ENCODE measurements around the gene ADPRHL1. TPM values are rescaled to one million over a fixed set of nuclear protein-coding genes. Genes with fewer than 3 reads are reported as not detected.

The ADPRHL1 gene
- total RNA-seq, 1 donor from 2014 or later: 442 TPM

DNA sequence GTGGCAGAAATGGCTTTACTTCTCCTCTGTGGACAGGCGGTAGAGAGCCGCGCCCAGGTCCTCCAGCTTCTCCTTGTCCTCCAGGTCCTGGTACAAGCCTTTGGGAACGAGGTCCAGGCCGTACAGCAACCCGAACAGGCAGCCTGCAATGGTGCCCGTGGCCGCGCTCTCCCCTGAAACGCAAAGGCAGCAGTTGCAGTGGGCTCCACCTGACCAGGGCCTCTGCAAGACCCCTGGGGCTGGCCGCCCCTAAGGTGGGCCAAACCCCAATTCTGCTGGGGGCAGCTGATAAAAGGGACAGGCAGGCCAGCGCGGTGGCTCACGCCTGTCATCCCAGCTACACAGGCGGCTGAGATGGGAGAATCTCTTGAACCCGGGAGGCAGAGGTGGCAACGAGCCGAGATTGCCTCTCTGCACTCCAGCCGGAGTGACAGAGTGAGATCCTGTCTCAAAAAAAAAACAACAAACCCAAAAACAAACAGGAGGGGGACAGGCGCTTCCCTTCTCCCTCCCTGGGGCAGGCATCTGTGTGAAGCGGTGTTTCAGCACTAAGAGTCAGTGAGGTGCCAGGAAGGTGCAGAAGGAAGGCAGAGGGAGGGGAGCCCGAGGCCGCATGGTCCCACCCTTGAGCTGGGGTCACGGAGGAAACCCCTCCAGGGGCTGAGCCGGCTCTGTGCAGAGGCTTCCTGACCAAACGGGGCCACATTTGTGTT lies 30.3 kb downstream of the ADPRHL1 start:
- DNase-seq (no peak), ATAC-seq (no peak)
- intact Hi-C loops (cut with micrococcal nuclease): no loop called here

DNA sequence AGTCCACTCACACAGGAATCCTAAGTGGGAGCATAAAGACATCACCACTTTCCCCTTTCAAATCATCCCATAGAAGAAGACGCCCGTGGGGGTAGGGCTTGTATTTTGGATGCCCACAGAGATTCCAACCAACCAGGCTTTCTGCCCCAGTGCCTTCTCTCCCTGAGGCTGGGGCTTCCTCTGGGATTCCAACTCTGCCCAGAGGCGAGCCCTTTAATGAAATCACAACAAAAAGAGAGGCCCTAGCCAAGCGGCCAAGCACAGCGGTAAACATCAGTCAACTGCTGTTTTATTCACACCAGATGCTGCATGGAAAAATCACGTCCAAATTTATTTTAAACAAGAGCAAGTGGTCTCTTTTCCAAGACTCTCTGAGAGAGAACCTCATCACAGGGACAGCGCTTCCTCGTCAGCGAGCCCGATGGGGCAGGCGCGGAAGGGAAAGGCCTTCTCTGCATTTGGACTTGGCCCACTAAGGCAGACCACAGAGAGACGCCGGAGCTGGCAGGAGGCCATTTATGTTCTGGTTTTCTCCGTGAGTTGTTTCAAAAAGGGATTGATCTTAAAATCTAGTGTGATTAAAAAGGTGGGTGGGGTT lies 31.5 kb downstream of the ADPRHL1 start:
- no peak for DNase-seq
- intact Hi-C loops (cut with micrococcal nuclease): no loop called here
- ATAC-seq: no peak

DNA sequence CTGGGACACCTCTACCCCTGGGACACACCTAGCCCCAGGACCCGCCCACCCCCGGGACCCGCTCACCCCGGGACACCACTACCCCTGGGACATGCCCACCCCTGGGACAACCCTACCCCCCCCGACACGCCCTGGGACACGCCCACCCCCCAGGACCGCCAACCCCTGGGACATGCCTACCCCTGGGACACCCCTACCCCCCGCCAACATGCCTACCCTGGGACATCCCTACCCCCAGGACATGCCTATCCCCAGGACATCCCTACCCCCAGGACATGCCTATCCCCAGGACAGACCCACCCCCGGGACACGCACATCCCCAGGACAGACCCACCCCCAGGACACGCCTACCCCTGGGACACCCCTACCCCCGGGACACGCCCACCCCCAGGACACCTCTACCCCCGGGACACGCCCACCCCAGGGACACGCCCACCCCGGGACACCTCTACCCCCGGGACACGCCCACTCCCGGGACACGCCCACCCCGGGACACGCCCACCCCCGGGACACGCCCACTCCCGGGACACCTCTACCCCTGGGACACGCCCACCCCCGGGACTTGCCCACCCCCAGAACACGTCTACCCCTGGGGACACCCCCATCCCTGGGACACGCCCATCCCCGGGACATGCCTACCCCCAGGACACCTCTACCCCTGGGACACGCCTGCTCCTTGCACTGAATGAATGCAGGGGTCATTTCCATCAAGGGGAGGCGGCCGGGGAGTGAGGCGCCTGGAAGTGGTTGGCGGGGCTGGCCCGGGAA lies 32.3 kb downstream of the ADPRHL1 start:
- ATAC-seq (peak; percentile 18), DNase-seq (no peak)
- intact Hi-C loops (cut with micrococcal nuclease): no loop called here

DNA sequence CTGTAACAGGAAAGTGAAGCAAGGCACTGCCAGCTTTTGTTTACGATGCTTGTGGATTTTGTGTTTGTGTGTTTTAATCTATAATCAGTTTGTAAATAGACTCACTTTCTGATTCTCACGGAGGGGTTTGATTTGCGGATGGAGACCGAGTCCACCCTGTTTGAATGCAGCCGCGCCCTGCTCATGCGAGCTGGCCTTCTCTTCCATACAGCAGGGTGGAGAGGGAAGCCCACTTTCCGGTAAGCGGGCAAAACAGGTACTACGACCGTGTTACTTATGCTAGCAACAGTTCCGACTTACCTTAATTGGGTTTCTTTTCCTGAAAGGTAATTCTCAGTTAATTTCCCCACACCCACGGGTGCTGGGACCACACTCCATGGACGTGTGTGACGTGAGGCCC lies 33.1 kb downstream of the ADPRHL1 start:
- ATAC-seq (no peak), DNase-seq (no peak)
- intact Hi-C loops (cut with micrococcal nuclease): no loop called here

DNA sequence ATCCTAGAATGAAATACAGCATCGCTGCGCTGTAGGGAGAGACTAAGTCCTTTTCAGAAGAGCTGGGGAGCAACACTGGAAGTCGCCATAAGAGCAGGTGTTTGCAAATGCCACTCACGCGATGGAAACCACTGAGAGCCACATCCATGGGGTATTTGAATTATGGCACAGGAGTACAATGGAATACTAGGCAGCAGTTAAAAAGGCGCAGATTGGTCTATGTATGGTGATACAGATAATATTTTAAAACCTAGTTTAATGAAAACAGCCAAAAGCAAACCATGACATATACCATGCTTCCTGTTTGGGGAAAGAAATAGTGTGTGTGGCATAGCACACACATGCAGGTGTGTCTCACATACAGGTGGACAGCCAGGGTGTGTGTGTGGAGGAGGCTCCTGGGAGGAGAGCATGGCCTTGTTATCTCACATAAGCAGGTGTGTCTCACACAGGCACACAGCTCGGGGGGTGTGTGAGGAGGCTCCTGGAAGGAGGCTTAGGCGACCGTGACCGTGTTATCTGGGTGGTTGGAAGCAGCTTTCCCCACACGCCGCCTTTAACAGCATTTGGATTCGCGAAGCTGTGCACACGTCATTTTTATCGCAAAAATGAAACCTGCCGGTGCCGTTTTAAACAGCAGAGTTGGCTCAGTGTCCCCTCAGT lies 33.6 kb downstream of the ADPRHL1 start:
- ATAC-seq (no peak), DNase-seq (no peak)
- intact Hi-C loops (cut with micrococcal nuclease): no loop called here

DNA sequence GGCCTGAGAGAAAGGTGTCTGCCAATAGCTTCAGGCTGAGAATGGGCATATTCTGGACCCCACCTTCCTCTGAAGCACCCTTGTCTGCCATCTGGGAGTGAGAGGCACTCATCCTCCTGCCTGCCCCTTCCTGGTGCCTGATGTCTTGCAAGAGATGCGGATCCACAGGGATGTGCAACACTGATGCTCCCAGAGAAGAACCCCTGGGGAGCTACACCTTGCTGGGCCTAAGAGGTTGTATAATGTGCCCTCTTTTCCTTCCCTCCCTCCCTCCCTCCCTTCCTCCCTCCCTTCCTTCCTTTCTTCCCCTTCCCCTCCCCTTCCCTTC lies 34.6 kb downstream of the ADPRHL1 start:
- intact Hi-C loops (cut with micrococcal nuclease): no loop called here
- ATAC-seq: no peak
- no peak for DNase-seq

DNA sequence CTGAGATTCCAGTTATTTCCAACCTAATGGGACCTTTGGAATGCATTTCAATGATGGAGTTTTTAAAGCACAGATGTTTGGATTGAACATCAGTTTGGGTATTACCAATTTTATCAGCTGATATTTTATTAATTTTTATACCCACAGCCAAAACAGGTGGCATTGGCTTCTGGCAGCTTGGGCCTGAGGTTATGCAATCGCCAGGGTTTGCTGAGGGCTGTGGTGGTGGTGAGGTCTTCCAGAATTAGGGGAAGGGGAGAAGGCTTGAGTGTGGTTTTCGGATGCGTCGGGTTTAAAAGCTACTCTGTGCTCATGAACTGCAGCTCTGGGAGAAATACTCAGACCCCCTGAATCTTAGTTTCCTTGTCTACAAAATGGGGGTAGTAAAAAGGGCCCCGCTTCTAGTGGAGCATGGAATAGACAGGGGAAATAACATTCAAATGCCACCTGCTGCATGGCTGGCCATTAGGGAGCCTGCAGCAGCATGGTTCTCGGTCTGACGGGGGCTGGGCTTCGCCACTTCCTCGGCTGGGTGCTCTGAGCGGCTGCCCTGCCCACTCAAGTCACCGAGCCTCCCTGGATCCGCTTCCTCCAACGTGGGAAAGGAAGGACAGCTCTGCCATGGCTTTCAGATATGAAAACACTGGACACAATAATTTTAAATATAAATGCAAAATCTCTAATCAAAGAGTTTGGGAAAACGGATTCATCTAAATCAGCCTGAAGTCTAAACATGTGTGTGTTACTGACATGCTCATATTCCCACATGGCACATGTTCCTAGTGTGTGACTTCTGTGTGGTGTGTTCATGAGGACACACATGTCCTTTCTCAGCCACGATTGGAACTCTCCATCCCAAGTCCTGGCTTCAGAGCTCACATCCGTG lies 35.2 kb downstream of the ADPRHL1 start:
- ATAC-seq (no peak), DNase-seq (no peak)
- intact Hi-C loops (cut with micrococcal nuclease): no loop called here

DNA sequence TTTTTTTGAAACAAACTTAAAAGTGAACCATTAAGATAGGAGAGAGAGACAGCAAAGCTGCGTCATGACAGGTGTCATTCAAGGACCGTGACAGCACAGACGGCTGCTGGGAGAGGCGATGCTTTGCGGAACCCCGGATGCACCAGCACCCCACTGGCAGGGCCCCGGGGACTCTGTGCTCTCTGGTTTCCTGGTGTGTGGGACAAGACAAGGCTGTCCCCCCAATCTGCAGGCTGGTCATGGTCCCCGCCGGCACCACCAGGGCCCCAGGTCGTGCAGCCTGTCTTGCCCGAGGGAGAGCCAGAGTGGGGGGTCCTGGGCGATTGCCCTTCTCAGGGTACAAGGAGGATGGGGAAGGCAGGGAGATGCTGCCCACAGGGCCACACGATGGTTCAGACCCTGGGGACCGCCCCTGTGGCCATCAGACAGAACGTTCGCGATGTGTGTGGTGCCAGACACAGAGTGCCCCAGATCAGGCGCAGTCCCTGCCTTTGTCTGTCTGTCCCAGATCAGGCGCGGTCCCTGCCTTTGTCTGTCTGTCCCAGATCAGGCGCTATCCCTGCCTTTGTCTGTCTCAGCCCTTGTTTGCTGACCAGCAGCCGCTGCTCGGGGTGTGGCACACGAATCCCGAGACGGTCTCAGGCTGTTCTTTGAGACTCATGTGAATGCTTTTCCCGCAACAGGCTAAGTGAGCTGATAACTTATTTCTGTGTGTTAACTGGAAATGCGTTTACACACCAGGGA lies 36.1 kb downstream of the ADPRHL1 start:
- intact Hi-C loops (cut with micrococcal nuclease): no loop called here
- DNase-seq (no peak), ATAC-seq (no peak)

DNA sequence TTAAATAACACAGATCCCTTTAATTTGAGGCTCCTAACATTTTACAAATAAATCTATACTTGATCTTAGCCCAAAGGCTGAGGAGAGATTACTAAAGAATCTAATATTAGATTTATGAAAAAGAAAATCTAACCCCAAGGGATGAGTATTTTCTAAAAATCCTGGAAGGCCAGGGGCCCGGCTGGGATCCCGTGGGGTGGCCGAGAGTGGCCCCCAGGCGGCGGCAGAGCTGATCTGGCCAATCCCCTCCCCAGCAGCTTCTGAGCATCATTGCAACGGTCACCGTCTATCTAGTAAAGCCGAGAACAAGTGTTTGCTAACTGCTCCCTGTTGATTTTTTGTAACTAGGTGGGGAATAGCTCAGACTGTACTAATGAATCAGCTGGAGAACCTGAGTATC lies 37.5 kb downstream of the ADPRHL1 start:
- ATAC-seq: no peak
- intact Hi-C loops (cut with micrococcal nuclease): no loop called here
- no peak for DNase-seq

DNA sequence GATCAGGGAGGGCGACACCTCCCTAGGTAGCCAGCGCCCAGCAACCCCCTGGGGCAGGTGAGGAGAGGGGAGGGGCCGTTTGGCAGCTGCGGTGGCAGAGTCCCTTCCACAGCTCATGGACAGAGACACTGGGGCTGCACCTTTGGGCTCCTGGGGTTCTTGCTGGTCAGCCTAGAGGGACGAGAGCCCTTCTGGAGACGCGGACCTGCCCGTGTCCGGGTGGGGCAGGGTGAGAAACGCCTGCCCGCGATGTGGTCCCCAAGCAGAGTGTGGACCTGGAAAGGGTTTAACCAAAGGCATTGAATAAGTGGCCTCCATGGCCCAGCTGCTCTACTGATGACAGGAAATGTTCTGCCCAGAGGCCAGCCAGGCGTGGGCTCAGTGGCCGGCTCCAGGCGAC lies 38.3 kb downstream of the ADPRHL1 start:
- intact Hi-C loops (cut with micrococcal nuclease): no loop called here
- no peak for ATAC-seq
- no peak for DNase-seq

DNA sequence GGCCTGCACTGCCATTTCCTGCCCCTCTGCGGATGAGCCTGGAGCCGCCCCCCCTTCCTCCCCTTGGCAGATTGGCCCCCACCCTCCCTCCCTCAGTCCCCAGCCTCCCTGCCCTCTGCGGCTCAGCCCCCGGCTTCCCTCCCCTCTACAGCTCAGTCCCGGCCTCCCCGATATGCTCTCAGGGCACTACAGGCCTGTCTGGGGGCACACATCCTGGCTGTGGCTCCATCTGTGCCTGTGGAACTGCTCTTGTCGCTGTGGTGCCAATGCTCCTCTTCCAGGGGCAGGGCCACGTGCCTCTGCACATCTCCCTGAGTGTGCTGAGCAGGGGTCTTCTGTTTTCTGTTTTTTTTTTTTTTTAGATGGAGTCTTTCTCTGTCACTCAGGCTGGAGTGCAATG lies 39.0 kb downstream of the ADPRHL1 start:
- intact Hi-C loops (cut with micrococcal nuclease): no loop called here
- DNase-seq (no peak), ATAC-seq (no peak)

DNA sequence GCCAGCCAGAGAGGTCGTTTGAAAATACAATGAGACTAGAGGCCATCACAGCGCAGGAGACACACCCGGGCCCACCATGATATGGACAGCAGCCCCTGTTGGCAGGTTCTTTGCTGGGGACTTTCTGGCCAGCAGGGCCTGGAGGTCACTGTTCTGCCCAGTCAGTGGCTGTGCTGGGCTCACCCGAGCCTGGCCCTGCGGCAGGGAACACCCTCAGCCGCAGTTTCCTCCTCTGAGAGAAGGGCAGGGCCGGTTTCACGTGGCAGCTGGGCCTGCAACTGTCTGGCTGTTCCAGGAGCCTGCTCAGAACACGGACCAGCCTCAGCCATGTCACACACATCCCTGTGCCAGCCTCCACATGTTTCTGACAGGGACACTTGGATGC lies 39.4 kb downstream of the ADPRHL1 start:
- DNase-seq (peak; percentile 77), ATAC-seq (peak; percentile 63)
- intact Hi-C loops (cut with micrococcal nuclease): no loop called here

DNA sequence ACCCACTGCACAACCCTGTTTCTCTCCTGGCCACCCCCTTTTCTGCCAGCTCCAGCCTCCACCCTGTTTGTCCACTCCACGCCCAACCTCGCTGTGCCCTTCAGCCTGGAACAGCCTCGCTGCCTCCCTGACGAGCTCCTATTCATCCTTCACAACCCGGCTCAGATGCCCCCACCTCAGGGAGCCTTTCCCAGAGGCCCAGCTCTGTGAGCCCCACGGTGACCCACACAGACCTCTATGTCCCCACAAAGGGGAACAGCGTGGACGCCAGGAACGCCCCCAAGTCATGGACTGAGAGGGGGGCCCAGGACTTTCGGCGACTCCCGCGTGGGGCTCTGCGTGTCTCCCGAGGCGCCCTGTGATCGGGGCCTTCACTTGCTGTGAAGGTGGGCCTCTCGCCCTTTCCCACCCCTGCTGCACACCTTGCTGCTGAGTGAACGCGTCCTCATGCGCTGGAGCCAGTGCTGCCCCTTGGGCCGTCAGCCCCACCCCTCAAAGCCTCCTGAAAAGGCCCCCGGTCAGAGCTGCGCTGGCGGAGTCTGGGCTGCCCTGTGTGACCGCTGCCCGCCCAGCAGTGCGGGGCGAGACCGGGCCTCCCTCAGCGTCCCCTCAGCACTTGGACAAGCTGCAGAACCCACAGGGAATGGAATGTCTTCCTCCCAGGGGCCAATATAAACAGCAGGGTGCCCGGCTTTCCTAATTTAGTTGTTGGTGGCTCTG lies 40.0 kb downstream of the ADPRHL1 start:
- peak; percentile 60 for ATAC-seq
- intact Hi-C loops (cut with micrococcal nuclease): no loop called here
- DNase-seq: peak; percentile 61

DNA sequence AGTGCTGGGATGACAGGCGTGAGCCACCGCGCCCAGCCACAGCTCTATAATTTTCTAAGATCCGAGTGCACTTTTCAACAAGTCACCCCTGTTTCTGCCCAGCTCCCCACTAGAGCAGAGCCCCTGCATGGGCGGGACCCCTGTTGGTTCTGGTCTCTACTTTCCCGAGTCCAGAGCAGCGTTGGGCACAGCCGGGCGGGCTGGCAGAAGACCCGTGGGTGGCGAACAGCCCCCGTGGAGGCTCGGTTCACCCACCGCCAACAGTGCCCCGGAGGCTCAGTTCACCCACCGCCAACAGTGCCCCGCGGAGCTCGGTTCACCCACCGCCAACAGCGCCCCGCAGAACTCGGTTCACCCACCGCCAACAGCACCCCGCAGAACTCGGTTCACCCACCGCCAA lies 40.8 kb downstream of the ADPRHL1 start:
- ATAC-seq: no peak
- DNase-seq: no peak
- intact Hi-C loops (cut with micrococcal nuclease): no loop called here

DNA sequence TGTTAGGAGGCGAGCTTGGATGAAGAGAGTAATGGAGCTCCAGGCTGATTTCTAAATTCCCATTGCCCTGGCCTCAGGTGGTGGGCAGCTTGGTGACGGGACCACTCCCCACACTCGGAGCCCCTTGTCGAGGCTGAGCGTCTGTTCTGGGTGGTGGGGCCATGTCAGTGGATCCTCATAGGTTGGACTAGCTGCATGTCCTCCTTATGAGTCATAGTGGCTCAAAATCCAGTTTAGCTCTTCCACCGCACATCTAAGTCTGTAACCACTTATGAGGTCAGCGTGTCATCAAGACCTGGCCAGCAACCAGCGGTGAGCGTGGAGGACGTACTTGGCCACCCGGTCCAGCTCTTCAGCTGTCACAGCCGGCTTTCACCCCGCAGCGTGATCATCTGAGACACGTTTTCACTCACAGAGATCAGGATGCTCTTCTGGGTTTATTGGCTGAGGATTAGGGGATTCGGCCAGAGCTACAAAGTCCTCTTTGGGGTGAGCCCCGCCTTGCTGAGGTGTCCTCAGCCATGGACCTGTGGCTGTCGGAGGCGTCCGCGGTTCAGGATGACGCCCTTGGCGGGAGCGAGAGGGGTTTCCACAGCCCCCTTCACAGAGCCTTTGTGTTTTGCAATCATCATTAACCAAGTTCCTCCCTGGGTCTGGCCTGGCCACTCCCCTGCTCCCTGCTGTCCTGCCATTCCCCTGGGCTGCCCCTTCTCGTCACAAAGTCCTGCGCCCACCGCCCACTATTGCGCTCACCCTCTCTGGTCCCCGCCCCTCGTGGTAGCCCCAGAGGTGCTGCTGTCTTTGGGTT lies 41.9 kb downstream of the ADPRHL1 start:
- peak; percentile 64 for ATAC-seq
- intact Hi-C loops (cut with micrococcal nuclease): no loop called here
- DNase-seq: peak; percentile 86

DNA sequence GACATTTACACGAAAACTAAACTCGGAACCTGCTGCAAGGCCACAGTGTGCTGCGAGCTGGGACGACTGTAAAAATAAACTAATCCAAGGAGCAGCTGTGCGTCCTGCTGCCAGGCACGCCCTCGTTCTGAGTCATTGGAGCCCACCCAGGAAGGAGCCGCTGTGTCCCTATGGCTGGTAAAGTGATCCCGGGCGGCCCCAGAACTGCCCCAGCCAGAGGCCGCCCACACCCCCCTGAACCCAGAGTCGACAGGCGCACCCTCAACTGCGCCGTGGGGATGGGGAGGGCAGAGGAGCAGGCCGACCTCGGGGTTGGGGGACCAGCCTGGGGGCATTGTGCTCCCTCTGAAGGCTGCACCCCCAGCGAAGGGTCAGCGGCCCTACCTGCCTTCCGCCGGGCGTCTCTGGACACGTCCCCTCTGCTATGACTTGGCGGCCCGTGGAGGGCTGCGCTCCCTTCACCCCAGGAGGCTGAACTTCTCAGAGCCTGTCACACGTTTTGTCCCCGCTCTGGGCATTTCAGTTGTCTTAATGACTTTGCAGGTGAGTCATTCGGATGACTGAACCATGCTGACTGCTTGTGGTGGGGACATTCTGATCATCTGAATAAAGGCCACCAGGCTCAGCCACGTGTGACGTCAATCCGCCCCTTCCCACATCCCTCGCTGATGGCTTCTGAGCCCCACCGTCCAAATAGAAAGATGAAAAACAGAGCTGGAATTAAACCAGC lies 42.7 kb downstream of the ADPRHL1 start:
- intact Hi-C loops (cut with micrococcal nuclease): no loop called here
- no peak for DNase-seq
- ATAC-seq: no peak

DNA sequence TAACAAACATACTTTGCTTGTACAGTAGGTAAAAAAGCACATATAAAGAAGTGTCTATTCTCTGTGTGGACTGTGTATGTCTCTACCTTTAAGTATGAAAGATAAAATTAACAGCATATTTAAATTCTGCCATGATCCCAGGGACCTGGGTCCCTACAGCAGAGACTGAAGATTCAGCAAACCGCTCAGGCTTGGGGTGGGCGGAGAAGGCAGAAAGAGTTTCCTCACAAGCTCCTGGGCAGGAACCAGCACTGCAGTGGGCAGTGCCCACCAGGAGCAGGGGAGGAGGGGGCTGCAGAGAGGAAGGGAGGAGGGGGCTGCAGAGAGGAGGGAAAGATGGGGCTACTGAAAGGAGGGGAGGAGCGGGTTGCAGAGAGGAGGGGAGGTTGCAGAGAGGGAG lies 44.7 kb downstream of the ADPRHL1 start:
- DNase-seq (no peak), ATAC-seq (no peak)
- intact Hi-C loops (cut with micrococcal nuclease): no loop called here

Data from left ventricle myocardium superior (tissue), 1 donor.